ENCODE data around the gene NCAPH2. TPM values are rescaled to one million over a fixed set of nuclear protein-coding genes. Genes with fewer than 3 reads are reported as not detected.
A peak's percentile ranks its signal among the peaks of the same experiment; 100 is the strongest.

Gene NCAPH2
- total RNA-seq, 1 donor from 2014 or later = 41.2 TPM

DNA sequence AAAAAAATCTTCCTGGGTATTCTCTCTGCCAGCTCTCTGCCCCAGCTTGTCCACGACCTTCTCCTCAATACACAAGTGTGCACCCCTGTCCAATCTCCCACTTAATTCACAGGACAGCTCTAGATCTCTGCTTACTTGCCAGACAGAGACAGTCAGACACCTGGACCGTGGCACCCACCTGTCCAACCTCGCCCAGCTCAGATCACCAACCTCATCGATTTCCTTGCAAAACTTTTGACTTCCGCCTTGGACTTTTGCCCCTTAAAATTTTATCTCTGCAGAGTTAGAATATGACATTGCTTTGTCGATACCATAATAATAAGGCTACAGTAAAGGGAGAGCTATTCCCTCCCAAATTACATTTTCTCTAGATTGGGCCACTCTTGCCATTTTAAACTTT, 10.9 kb upstream of the NCAPH2 start:
- Histone ChIP-seq H3K36me3 (no peaks in the 10 kb centered on the region), H3K4me2 (no peak overlapping the region), H3K9ac (no peak overlapping the region), H2AFZ (replicated peaks) (no peak overlapping the region), H3K4me1 (no peaks in the 10 kb centered on the region), H3K4me3 (no peak overlapping the region), H3K9me3 (ENCODE audit: low read depth) (no peaks in the 10 kb centered on the region), H3F3A (ENCODE audit: low read depth) (peaks cover 14% of the 10 kb centered on the region), H3K79me2 (ENCODE audit: low read depth) (no peaks in the 10 kb centered on the region), H3K27me3 (no peaks in the 10 kb centered on the region), H3K27ac (no peak overlapping the region), H4K20me1 (ENCODE audit: low read depth) (no peaks in the 10 kb centered on the region)
- Mint-ChIP-seq H3K9me3 (no peaks in the 10 kb centered on the region), H3K4me3 (no peak overlapping the region), H3K27ac (no peak overlapping the region), H3K27me3 (ENCODE audit: insufficient read depth, low read depth) (peaks cover 3% of the 10 kb centered on the region), H3K36me3 (peaks cover 3% of the 10 kb centered on the region), H3K4me1 (peaks cover 3% of the 10 kb centered on the region)
- no peak for DNase-seq (ENCODE audit: low spot score)
- TF ChIP-seq EZH2phosphoT487 (IDR thresholded peaks at IDR 0.05) = no peak
- TF ChIP-seq CTCF (IDR thresholded peaks at IDR 0.05) = no peak
- TF ChIP-seq EZH2 (IDR thresholded peaks at IDR 0.05) = no peak

DNA sequence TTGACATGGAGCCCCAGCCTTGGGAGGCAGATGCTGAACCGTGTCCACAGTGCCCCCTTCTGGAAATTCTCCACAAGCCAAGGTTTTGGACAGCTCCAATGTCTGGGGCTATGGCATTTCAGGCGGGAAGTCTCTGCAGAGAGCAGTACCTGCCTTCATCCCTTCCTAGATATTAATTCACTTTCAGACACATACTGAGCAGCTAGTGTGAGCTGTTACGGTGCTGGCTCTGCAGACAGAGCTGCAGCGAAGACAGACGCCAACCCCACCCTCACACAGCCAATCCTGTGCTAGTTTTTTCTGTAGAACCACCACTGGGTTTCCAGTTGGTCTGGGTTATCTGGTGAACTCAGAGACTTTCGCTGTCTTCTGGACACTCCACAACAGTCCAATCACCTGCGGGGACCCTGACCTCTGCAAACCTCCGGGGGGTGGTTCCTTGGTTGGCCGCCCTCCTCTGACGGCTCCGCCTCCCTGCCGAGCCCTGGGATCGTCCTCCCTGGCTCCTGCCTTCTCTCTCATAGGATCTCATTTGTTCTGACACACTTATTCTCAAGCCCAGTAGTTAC, 9.6 kb upstream of the NCAPH2 start:
- Histone ChIP-seq H3K4me1 (no peaks in the 10 kb centered on the region), H3K36me3 (no peaks in the 10 kb centered on the region), H4K20me1 (ENCODE audit: low read depth) (no peaks in the 10 kb centered on the region), H3K4me3 (no peak overlapping the region), H3K27ac (no peak overlapping the region), H3K9ac (no peak overlapping the region), H3K9me3 (ENCODE audit: low read depth) (no peaks in the 10 kb centered on the region), H3F3A (ENCODE audit: low read depth) (peaks cover 14% of the 10 kb centered on the region), H3K4me2 (peak overlapping the region; percentile 9), H3K27me3 (no peaks in the 10 kb centered on the region), H3K79me2 (ENCODE audit: low read depth) (no peaks in the 10 kb centered on the region), H2AFZ (replicated peaks) (peak overlapping the region; percentile 59)
- no peaks in the 10 kb centered on the region for H3K9me3 Mint-ChIP-seq
- peaks cover 3% of the 10 kb centered on the region for H3K4me1 Mint-ChIP-seq
- H3K4me3 Mint-ChIP-seq = no peak overlapping the region
- H3K27me3 Mint-ChIP-seq (ENCODE audit: insufficient read depth, low read depth) = peaks cover 3% of the 10 kb centered on the region
- TF ChIP-seq EZH2 (IDR thresholded peaks at IDR 0.05) (no peak), CTCF (IDR thresholded peaks at IDR 0.05) (peak; percentile 75)
- H3K36me3 Mint-ChIP-seq = peaks cover 4% of the 10 kb centered on the region
- H3K27ac Mint-ChIP-seq = no peak overlapping the region
- DNase-seq (ENCODE audit: low spot score) = peak; percentile 86

DNA sequence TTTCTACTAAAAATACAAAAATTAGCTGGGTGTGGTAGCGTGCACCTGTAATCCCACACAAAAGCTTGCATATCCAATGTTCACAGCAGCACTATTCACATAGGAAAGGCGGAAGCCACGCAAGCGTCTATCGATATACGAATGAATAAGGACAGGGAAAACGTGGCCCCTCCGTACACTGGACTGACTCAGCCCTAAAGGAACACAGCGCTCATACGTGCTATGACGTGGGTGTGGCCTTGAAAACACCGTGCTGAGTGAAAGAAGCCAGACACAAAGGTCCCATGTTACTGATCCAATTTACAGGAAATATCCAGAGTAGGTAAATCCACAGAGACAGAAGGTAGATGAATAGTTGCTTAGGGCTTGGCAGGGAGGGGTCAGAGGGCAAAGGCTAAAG, 7.6 kb upstream of the NCAPH2 start:
- H2AFZ ChIP-seq (replicated peaks) = no peak overlapping the region
- H3K4me1 ChIP-seq = no peaks in the 10 kb centered on the region
- no peaks in the 10 kb centered on the region for H4K20me1 ChIP-seq (ENCODE audit: low read depth)
- no peaks in the 10 kb centered on the region for H3K27me3 ChIP-seq
- no peak overlapping the region for H3K4me2 ChIP-seq
- H3K27ac ChIP-seq = no peak overlapping the region
- Mint-ChIP-seq H3K36me3 (peaks cover 4% of the 10 kb centered on the region), H3K9me3 (no peaks in the 10 kb centered on the region), H3K27ac (no peak overlapping the region), H3K27me3 (ENCODE audit: insufficient read depth, low read depth) (peaks cover 3% of the 10 kb centered on the region), H3K4me1 (peaks cover 3% of the 10 kb centered on the region), H3K4me3 (no peak overlapping the region)
- no peak overlapping the region for H3K4me3 ChIP-seq
- H3K79me2 ChIP-seq (ENCODE audit: low read depth) = no peaks in the 10 kb centered on the region
- H3K9me3 ChIP-seq (ENCODE audit: low read depth) = no peaks in the 10 kb centered on the region
- no peaks in the 10 kb centered on the region for H3K36me3 ChIP-seq
- no peak overlapping the region for H3K9ac ChIP-seq
- DNase-seq (ENCODE audit: low spot score) = no peak
- TF ChIP-seq EZH2phosphoT487 (IDR thresholded peaks at IDR 0.05) (no peak), EZH2 (IDR thresholded peaks at IDR 0.05) (no peak), CTCF (IDR thresholded peaks at IDR 0.05) (no peak)
- H3F3A ChIP-seq (ENCODE audit: low read depth) = peaks cover 14% of the 10 kb centered on the region

All from neural progenitor cell (in vitro differentiated cells).